ENCODE results near the gene SORCS1. TPM values are rescaled to one million over a fixed set of nuclear protein-coding genes. Genes with fewer than 3 reads are reported as not detected.

The SORCS1 gene
- total and polyA plus RNA-seq, 4 donors, result 0.04 to 3.5 (median 0.05) TPM

GRCh38 chr10:106925191-106925590 lies 239.3 kb downstream of the SORCS1 start:
- H3K36me3 ChIP-seq (ENCODE audit: control insufficient read depth in 4 of 4, insufficient read depth in 4 of 4, low read length in 4 of 4), result no peaks in the 10 kb centered on the region
- no peaks in the 10 kb centered on the region for H3K9me3 ChIP-seq (ENCODE audit: control insufficient read depth in 4 of 4, insufficient read depth in 3 of 4, low read length in 3 of 4)
- TF ChIP-seq, protein P1, sequence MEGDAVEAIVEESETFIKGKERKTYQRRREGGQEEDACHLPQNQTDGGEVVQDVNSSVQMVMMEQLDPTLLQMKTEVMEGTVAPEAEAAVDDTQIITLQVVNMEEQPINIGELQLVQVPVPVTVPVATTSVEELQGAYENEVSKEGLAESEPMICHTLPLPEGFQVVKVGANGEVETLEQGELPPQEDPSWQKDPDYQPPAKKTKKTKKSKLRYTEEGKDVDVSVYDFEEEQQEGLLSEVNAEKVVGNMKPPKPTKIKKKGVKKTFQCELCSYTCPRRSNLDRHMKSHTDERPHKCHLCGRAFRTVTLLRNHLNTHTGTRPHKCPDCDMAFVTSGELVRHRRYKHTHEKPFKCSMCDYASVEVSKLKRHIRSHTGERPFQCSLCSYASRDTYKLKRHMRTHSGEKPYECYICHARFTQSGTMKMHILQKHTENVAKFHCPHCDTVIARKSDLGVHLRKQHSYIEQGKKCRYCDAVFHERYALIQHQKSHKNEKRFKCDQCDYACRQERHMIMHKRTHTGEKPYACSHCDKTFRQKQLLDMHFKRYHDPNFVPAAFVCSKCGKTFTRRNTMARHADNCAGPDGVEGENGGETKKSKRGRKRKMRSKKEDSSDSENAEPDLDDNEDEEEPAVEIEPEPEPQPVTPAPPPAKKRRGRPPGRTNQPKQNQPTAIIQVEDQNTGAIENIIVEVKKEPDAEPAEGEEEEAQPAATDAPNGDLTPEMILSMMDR (IDR thresholded peaks at IDR 0.05; ENCODE audit: control extremely low read depth, extremely low read depth), result no peak
- peaks cover 0 to 3% (median 0%) of the 10 kb centered on the region in 5 donors for H3K4me1 ChIP-seq (ENCODE audit: control insufficient read depth in 5 of 5, insufficient read depth in 5 of 5, low read length in 5 of 5)
- H3K4me3 ChIP-seq, result no peak overlapping the region
- no peak overlapping the region for H3K27ac ChIP-seq (ENCODE audit: low read depth in 1 of 2, low read length in 1 of 2)
- no peak for DNase-seq
- ATAC-seq (ENCODE audit: insufficient read depth, low FRiP score), result no peak
- H3K27me3 ChIP-seq (ENCODE audit: control insufficient read depth in 3 of 3, insufficient read depth in 3 of 3, low read length in 2 of 3), result no peaks in the 10 kb centered on the region
- H3K9ac ChIP-seq (ENCODE audit: insufficient read depth in 1 of 2, low read length in 2 of 2), result no peak overlapping the region

DNA sequence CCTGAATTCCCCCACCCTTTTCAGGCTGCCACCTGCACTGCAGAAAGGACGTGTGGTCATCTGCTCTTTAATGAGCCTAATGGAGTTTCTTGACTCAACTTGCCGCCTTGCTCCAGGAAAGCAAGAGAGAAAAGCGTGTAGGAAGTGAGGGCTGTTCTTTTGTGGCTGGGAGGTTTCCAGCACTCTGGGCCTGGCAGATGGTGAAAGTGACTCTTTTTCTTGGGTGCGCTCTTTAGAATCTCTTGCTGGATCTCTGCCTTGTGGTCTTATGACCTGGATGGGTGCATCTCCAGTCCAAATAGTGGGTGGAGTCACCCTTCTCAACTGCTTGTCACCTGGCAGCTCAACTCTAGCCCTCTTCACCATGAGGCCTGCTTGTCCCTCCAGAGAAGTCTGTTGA lies 244.0 kb downstream of the SORCS1 start:
- WGBS, 2 donors, result 85 to 89% methylated on average over 4 of the region's 4 CpGs
- Histone ChIP-seq H3K4me3 (no peak overlapping the region), H3K27me3 (ENCODE audit: control insufficient read depth in 3 of 3, insufficient read depth in 3 of 3, low read length in 2 of 3) (no peaks in the 10 kb centered on the region), H3K9ac (ENCODE audit: insufficient read depth in 1 of 2, low read length in 2 of 2) (no peak overlapping the region), H3K4me1 (ENCODE audit: control insufficient read depth in 5 of 5, insufficient read depth in 5 of 5, low read length in 5 of 5) (peaks cover 0 to 6% (median 2%) of the 10 kb centered on the region in 5 donors), H3K36me3 (ENCODE audit: control insufficient read depth in 4 of 4, insufficient read depth in 4 of 4, low read length in 4 of 4) (no peaks in the 10 kb centered on the region), H3K9me3 (ENCODE audit: control insufficient read depth in 4 of 4, insufficient read depth in 3 of 4, low read length in 3 of 4) (no peaks in the 10 kb centered on the region), H3K27ac (ENCODE audit: low read depth in 1 of 2, low read length in 1 of 2) (no peak overlapping the region)
- no peak for DNase-seq
- no peak for ATAC-seq (ENCODE audit: insufficient read depth, low FRiP score)
- TF ChIP-seq, protein P1 (IDR thresholded peaks at IDR 0.05; ENCODE audit: control extremely low read depth, extremely low read depth), result no peak

DNA sequence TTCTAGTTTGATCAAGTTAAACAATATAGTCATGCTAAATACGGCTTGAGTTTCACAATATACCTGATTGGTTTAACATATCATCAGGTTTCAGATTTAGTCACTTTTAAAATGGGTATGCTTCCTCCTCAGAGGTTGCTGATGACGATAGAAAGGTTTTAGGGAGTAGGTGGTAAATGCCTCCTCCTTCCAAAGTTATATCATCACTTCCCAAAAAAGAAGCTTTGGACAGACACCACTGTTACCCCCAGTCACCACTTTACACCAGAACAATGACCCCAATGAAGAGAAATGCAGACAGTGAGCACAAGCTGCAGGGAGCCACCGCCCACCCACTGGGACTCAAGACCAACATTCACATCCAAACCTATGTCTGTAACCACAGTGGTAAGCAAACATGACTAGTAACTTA lies 244.6 kb downstream of the SORCS1 start:
- H3K4me3 ChIP-seq, result no peak overlapping the region
- no peak overlapping the region for H3K9ac ChIP-seq (ENCODE audit: insufficient read depth in 1 of 2, low read length in 2 of 2)
- no peak for ATAC-seq (ENCODE audit: insufficient read depth, low FRiP score)
- no peak overlapping the region for H3K27ac ChIP-seq (ENCODE audit: low read depth in 1 of 2, low read length in 1 of 2)
- 78 to 86% methylated on average over 3 of the region's 3 CpGs for WGBS, 2 donors
- no peaks in the 10 kb centered on the region for H3K27me3 ChIP-seq (ENCODE audit: control insufficient read depth in 3 of 3, insufficient read depth in 3 of 3, low read length in 2 of 3)
- no peaks in the 10 kb centered on the region for H3K9me3 ChIP-seq (ENCODE audit: control insufficient read depth in 4 of 4, insufficient read depth in 3 of 4, low read length in 3 of 4)
- H3K36me3 ChIP-seq (ENCODE audit: control insufficient read depth in 4 of 4, insufficient read depth in 4 of 4, low read length in 4 of 4), result no peaks in the 10 kb centered on the region
- DNase-seq, result no peak
- peaks cover 0 to 6% (median 2%) of the 10 kb centered on the region in 5 donors for H3K4me1 ChIP-seq (ENCODE audit: control insufficient read depth in 5 of 5, insufficient read depth in 5 of 5, low read length in 5 of 5)
- TF ChIP-seq, protein P1 (IDR thresholded peaks at IDR 0.05; ENCODE audit: control extremely low read depth, extremely low read depth), result no peak

GRCh38 chr10:106917452-106918055 lies 247.0 kb downstream of the SORCS1 start:
- Histone ChIP-seq H3K9me3 (ENCODE audit: control insufficient read depth in 4 of 4, insufficient read depth in 3 of 4, low read length in 3 of 4) (no peaks in the 10 kb centered on the region), H3K36me3 (ENCODE audit: control insufficient read depth in 4 of 4, insufficient read depth in 4 of 4, low read length in 4 of 4) (no peaks in the 10 kb centered on the region), H3K27ac (ENCODE audit: low read depth in 1 of 2, low read length in 1 of 2) (no peak overlapping the region), H3K27me3 (ENCODE audit: control insufficient read depth in 3 of 3, insufficient read depth in 3 of 3, low read length in 2 of 3) (peaks cover 0 to 3% (median 0%) of the 10 kb centered on the region in 3 donors), H3K4me3 (no peak overlapping the region), H3K9ac (ENCODE audit: insufficient read depth in 1 of 2, low read length in 2 of 2) (no peak overlapping the region), H3K4me1 (ENCODE audit: control insufficient read depth in 5 of 5, insufficient read depth in 5 of 5, low read length in 5 of 5) (peaks cover 0 to 6% (median 2%) of the 10 kb centered on the region in 5 donors)
- ATAC-seq (ENCODE audit: insufficient read depth, low FRiP score) (peak; percentile 60), DNase-seq (peak; percentile 49 to 78 (median 53))
- TF ChIP-seq, protein P1 (IDR thresholded peaks at IDR 0.05; ENCODE audit: control extremely low read depth, extremely low read depth), result no peak
- WGBS, 2 donors, result 34 to 55% methylated on average over 4 of the region's 4 CpGs

Measured in lung (tissue), 12 donors.